Measurements from ENCODE around the gene SLC51A. TPM values are rescaled to one million over a fixed set of nuclear protein-coding genes. Genes with fewer than 3 reads are reported as not detected.

The SLC51A gene
- total and polyA plus RNA-seq, 2 donors (not counting 1 experiment from before 2014, with no cell fraction given), result not detected

DNA sequence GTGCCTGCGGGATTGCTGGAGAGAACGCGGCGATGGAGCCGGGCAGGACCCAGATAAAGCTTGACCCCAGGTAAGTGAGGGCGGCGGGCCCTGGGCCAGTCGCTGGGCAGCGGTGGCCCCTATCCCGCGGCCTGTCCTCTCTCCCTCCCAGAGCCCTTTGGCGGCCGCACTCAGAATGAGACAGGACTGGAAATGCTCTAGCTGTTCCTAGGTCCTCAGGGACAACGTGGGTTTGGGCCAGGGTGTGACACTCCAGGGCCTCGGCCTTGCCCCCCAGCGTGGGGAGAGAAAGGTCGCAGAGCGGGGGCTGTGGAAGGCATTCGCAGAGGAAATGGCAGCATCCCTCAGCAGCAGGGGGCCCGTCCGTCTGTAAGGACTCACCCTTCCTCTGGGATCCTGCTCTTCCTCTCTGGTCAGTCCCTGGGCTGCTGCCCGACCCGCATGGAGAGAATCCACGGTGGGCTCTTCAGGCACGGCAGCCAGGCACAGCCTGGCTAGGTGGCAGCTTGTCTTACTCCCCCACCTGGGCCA, 412 bp downstream of the SLC51A start:
- Histone ChIP-seq H3K27me3 (ENCODE audit: control insufficient read depth, insufficient read depth, low read length) (peaks cover 7% of the 10 kb centered on the region), H3K27ac (ENCODE audit: insufficient read depth, low read length) (no peak overlapping the region), H3K36me3 (ENCODE audit: control insufficient read depth, insufficient read depth, low read length) (no peaks in the 10 kb centered on the region), H2AFZ (ENCODE audit: low read length) (no peak overlapping the region), H3K4me3 (replicated peaks in 1 of 4; ENCODE audit: control extremely low read depth in 1 of 4, insufficient read depth in 1 of 4, low read depth in 3 of 4, low read length in 4 of 4) (no peak overlapping the region), H3K4me2 (ENCODE audit: extremely low read depth, insufficient read depth, low read length) (no peak overlapping the region), H3K79me2 (ENCODE audit: control insufficient read depth, insufficient read depth, low read length) (no peaks in the 10 kb centered on the region), H3K9ac (ENCODE audit: insufficient read depth, low read length) (no peak overlapping the region), H4K20me1 (ENCODE audit: control insufficient read depth, extremely low read depth, insufficient read depth, low read length) (no peaks in the 10 kb centered on the region), H3K4me1 (ENCODE audit: control insufficient read depth, extremely low read depth, insufficient read depth, low read length) (peaks cover 5% of the 10 kb centered on the region), H3K9me3 (ENCODE audit: control insufficient read depth, insufficient read depth, low read depth, low read length) (no peaks in the 10 kb centered on the region)
- TF ChIP-seq EZH2 (IDR thresholded peaks at IDR 0.05; ENCODE audit: low read length, missing control alignments), result no peak
- TF ChIP-seq, protein P1, sequence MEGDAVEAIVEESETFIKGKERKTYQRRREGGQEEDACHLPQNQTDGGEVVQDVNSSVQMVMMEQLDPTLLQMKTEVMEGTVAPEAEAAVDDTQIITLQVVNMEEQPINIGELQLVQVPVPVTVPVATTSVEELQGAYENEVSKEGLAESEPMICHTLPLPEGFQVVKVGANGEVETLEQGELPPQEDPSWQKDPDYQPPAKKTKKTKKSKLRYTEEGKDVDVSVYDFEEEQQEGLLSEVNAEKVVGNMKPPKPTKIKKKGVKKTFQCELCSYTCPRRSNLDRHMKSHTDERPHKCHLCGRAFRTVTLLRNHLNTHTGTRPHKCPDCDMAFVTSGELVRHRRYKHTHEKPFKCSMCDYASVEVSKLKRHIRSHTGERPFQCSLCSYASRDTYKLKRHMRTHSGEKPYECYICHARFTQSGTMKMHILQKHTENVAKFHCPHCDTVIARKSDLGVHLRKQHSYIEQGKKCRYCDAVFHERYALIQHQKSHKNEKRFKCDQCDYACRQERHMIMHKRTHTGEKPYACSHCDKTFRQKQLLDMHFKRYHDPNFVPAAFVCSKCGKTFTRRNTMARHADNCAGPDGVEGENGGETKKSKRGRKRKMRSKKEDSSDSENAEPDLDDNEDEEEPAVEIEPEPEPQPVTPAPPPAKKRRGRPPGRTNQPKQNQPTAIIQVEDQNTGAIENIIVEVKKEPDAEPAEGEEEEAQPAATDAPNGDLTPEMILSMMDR (conservative IDR thresholded peaks at IDR 0.05 in 1 of 2, IDR thresholded peaks at IDR 0.05 in 1 of 2; ENCODE audit: low read depth in 1 of 2, low read length in 2 of 2), result no peak
- no peak for DNase-seq (ENCODE audit: low read depth in 2 of 2)

DNA sequence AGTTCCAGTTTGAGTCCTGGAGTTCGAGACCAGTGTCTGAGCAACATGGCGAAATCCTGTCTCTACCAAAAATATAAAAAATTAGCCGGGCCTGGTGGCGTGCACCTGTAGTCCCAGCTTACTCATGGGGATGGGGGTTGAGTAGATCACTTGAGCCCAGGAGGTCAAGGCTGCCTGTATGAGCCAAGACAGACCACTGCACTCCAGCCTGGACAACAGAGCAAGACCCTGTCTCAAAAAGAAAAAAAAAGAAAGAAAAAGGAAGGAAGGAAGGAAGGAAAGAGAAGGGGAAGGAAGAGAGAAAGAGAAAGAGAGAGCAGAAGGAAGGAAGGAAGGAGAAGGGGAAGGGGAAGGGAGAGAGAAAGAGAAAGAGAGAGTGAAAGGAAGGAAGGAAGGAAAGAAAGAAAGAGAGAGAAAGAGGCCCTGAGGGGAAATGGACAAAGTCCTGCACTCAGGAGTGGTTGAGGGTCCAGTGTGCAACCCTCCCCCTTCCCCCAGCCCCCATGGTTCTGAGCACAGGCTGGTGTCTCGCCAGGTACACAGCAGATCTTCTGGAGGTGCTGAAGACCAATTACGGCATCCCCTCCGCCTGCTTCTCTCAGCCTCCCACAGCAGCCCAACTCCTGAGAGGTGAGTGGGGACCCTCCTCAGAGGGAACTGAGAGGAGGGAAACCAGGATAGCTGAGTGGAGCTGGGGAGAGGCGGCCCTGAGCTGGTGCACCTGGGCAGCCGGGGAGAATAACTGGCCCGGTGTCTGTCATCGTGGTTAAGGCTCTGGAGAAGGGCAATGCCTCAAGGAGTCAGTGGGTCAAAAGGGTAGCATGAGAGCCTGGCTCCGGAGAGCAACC, 1.2 kb downstream of the SLC51A start:
- TF ChIP-seq, protein P1 (conservative IDR thresholded peaks at IDR 0.05 in 1 of 2, IDR thresholded peaks at IDR 0.05 in 1 of 2; ENCODE audit: low read depth in 1 of 2, low read length in 2 of 2), result no peak
- TF ChIP-seq EZH2 (IDR thresholded peaks at IDR 0.05; ENCODE audit: low read length, missing control alignments), result no peak
- Histone ChIP-seq H3K9ac (ENCODE audit: insufficient read depth, low read length) (no peak overlapping the region), H3K79me2 (ENCODE audit: control insufficient read depth, insufficient read depth, low read length) (no peaks in the 10 kb centered on the region), H3K9me3 (ENCODE audit: control insufficient read depth, insufficient read depth, low read depth, low read length) (no peaks in the 10 kb centered on the region), H3K4me2 (ENCODE audit: extremely low read depth, insufficient read depth, low read length) (no peak overlapping the region), H4K20me1 (ENCODE audit: control insufficient read depth, extremely low read depth, insufficient read depth, low read length) (no peaks in the 10 kb centered on the region), H3K4me1 (ENCODE audit: control insufficient read depth, extremely low read depth, insufficient read depth, low read length) (peaks cover 5% of the 10 kb centered on the region), H3K36me3 (ENCODE audit: control insufficient read depth, insufficient read depth, low read length) (no peaks in the 10 kb centered on the region), H3K27me3 (ENCODE audit: control insufficient read depth, insufficient read depth, low read length) (peaks cover 7% of the 10 kb centered on the region), H2AFZ (ENCODE audit: low read length) (no peak overlapping the region), H3K27ac (ENCODE audit: insufficient read depth, low read length) (no peak overlapping the region), H3K4me3 (replicated peaks in 1 of 4; ENCODE audit: control extremely low read depth in 1 of 4, insufficient read depth in 1 of 4, low read depth in 3 of 4, low read length in 4 of 4) (no peak overlapping the region)
- DNase-seq (ENCODE audit: low read depth in 2 of 2), result no peak

DNA sequence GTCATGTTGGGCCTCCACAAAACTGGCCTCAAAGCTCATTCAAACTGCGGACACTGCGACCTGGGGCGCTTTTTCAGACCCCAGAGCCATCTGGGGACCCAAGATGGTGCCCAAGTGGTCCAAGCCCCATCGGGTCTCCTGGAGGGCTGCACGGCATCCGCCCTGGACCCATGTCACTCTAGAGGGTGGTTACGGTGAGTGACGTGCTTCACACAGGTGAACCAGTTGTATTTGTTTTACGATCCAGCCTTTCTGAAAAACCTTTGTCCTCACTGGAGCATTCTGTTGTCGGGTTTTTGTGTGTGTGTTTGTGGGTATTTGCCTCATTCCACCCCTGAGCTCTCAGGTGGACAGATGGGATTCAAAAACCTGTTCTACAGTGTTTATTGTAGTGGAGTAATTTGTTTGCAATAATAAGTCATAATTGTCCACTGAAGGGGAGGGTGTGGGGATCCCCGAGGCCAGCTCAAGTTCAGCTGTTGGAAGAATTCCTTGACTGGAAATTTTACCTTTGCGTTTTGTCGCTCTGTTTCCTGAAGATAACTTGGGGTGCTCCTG, 1.9 kb downstream of the SLC51A start:
- Histone ChIP-seq H3K79me2 (ENCODE audit: control insufficient read depth, insufficient read depth, low read length) (no peaks in the 10 kb centered on the region), H3K9me3 (ENCODE audit: control insufficient read depth, insufficient read depth, low read depth, low read length) (no peaks in the 10 kb centered on the region), H3K27me3 (ENCODE audit: control insufficient read depth, insufficient read depth, low read length) (peaks cover 7% of the 10 kb centered on the region), H3K4me1 (ENCODE audit: control insufficient read depth, extremely low read depth, insufficient read depth, low read length) (peaks cover 5% of the 10 kb centered on the region), H2AFZ (ENCODE audit: low read length) (no peak overlapping the region), H3K9ac (ENCODE audit: insufficient read depth, low read length) (no peak overlapping the region), H3K4me2 (ENCODE audit: extremely low read depth, insufficient read depth, low read length) (no peak overlapping the region), H3K27ac (ENCODE audit: insufficient read depth, low read length) (no peak overlapping the region), H4K20me1 (ENCODE audit: control insufficient read depth, extremely low read depth, insufficient read depth, low read length) (no peaks in the 10 kb centered on the region), H3K4me3 (replicated peaks in 1 of 4; ENCODE audit: control extremely low read depth in 1 of 4, insufficient read depth in 1 of 4, low read depth in 3 of 4, low read length in 4 of 4) (no peak overlapping the region), H3K36me3 (ENCODE audit: control insufficient read depth, insufficient read depth, low read length) (no peaks in the 10 kb centered on the region)
- TF ChIP-seq EZH2 (IDR thresholded peaks at IDR 0.05; ENCODE audit: low read length, missing control alignments), result no peak
- TF ChIP-seq, protein P1 (conservative IDR thresholded peaks at IDR 0.05 in 1 of 2, IDR thresholded peaks at IDR 0.05 in 1 of 2; ENCODE audit: low read depth in 1 of 2, low read length in 2 of 2), result no peak
- no peak for DNase-seq (ENCODE audit: low read depth in 2 of 2)
